H9 (cell line): ENCODE results near the gene DNAJC5. TPM values are rescaled to one million over a fixed set of nuclear protein-coding genes. Genes with fewer than 3 reads are reported as not detected.

Experiments
- DNase-seq: peaks from one replicate; pipeline ENCODE4 v3.0.0-alpha.2; 2017
- H2AFZ ChIP-seq: one replicate; pipeline ENCODE4 v1.6.1; 2013; ENCODE audit warnings: mild to moderate bottlenecking, low read length, control low read depth, moderate library complexity
- H2AK5ac ChIP-seq: 2 replicates; pipeline ENCODE4 v1.6.1; 2013; ENCODE audit warnings: low read length, control low read depth, mixed read lengths; ENCODE audit not compliant: insufficient read length
- H2BK120ac ChIP-seq: one replicate; pipeline ENCODE4 v1.6.1; 2013; ENCODE audit warnings: low read depth, mild to moderate bottlenecking, low read length, control low read depth, inconsistent platforms; ENCODE audit not compliant: poor library complexity, severe bottlenecking
- H2BK12ac ChIP-seq: 2 replicates; pipeline ENCODE4 v1.6.1; 2013; ENCODE audit warnings: low read length, control low read depth, mixed read lengths, low read depth; ENCODE audit not compliant: insufficient read length
- H2BK15ac ChIP-seq: 2 replicates; pipeline ENCODE4 v1.6.1; 2013; ENCODE audit warnings: low read depth, low read length, control low read depth
- H2BK20ac ChIP-seq: one replicate; pipeline ENCODE4 v1.6.1; 2013; ENCODE audit warnings: low read depth, mild to moderate bottlenecking, low read length, control low read depth, inconsistent platforms; ENCODE audit not compliant: poor library complexity, severe bottlenecking
- H2BK5ac ChIP-seq: 2 replicates; pipeline ENCODE4 v1.6.1; 2013; ENCODE audit warnings: low read length, control low read depth, mixed read lengths; ENCODE audit not compliant: insufficient read length
- H3K14ac ChIP-seq: 2 replicates; pipeline ENCODE4 v1.6.1; 2013; ENCODE audit warnings: low read length, control low read depth; ENCODE audit not compliant: insufficient read depth
- H3K18ac ChIP-seq: 2 replicates; pipeline ENCODE4 v1.6.1; 2013; ENCODE audit warnings: low read depth, mild to moderate bottlenecking, mixed read lengths, low read length, control low read depth; ENCODE audit not compliant: insufficient read length
- H3K23ac ChIP-seq: 2 replicates; pipeline ENCODE4 v1.6.1; 2013; ENCODE audit warnings: low read length, control low read depth, mixed read lengths, low read depth; ENCODE audit not compliant: insufficient read length
- H3K23me2 ChIP-seq: 2 replicates; pipeline ENCODE4 v1.6.1; 2013; ENCODE audit warnings: low read depth, mild to moderate bottlenecking, mixed read lengths, low read length, control low read depth; ENCODE audit not compliant: insufficient read length, poor library complexity, severe bottlenecking
- H3K27ac ChIP-seq: 2 replicates; pipeline ENCODE4 v1.5.1; 2013; ENCODE audit warnings: low read length, control low read depth, mixed read lengths, low read depth; ENCODE audit not compliant: insufficient read length
- H3K27me3 ChIP-seq: 2 replicates; pipeline ENCODE4 v1.6.1; 2013; ENCODE audit warnings: low read length, control low read depth, inconsistent platforms; ENCODE audit not compliant: insufficient read depth
- H3K4ac ChIP-seq: 2 replicates; pipeline ENCODE4 v1.6.1; 2013; ENCODE audit warnings: low read depth, mild to moderate bottlenecking, control low read depth, inconsistent platforms, low read length, moderate library complexity
- H3K4me1 ChIP-seq: 2 replicates; pipeline ENCODE4 v1.6.1; 2013; ENCODE audit warnings: low read length, control low read depth, inconsistent platforms; ENCODE audit not compliant: insufficient read depth
- H3K4me2 ChIP-seq: 2 replicates; pipeline ENCODE4 v1.6.1; 2013; ENCODE audit warnings: low read length, control low read depth, mixed read lengths; ENCODE audit not compliant: insufficient read length, insufficient read depth
- H3K56ac ChIP-seq: 2 replicates; pipeline ENCODE4 v1.6.1; 2013; ENCODE audit warnings: low read depth, mild to moderate bottlenecking, mixed read lengths, low read length, control low read depth; ENCODE audit not compliant: insufficient read length
- H3K79me1 ChIP-seq: 2 replicates; pipeline ENCODE4 v1.6.1; 2013; ENCODE audit warnings: low read depth, mild to moderate bottlenecking, moderate library complexity, low read length, control low read depth, inconsistent platforms; ENCODE audit not compliant: insufficient read depth, poor library complexity, severe bottlenecking
- H3K79me2 ChIP-seq: 2 replicates; pipeline ENCODE4 v1.6.1; 2013; ENCODE audit warnings: low read length, control low read depth, inconsistent platforms; ENCODE audit not compliant: insufficient read depth
- H3K9ac ChIP-seq: 2 replicates; pipeline ENCODE4 v1.6.1; 2013; ENCODE audit warnings: low read length, control low read depth, mixed read lengths; ENCODE audit not compliant: insufficient read length; ENCODE audit errors: extremely low read depth
- H3K9me3 ChIP-seq: one replicate; pipeline ENCODE4 v1.6.1; 2013; ENCODE audit warnings: low read depth, low read length, inconsistent platforms; ENCODE audit not compliant: control insufficient read depth
- H3T11ph ChIP-seq: one replicate; pipeline ENCODE4 v1.6.1; 2013; ENCODE audit warnings: mild to moderate bottlenecking, low read length, control low read depth, inconsistent platforms
- H4K20me1 ChIP-seq: one replicate; pipeline ENCODE4 v1.6.1; 2013; ENCODE audit not compliant: control insufficient read depth, insufficient read length, insufficient read depth
- H4K5ac ChIP-seq: 2 replicates; pipeline ENCODE4 v1.6.1; 2013; ENCODE audit warnings: low read depth, mild to moderate bottlenecking, mixed read lengths, low read length, control low read depth; ENCODE audit not compliant: insufficient read length
- H4K8ac ChIP-seq: replicated peaks from 2 replicates; pipeline ENCODE4 v1.6.1; 2013; ENCODE audit warnings: low read length, control low read depth, mixed read lengths, low read depth; ENCODE audit not compliant: insufficient read length
- H4K91ac ChIP-seq: 2 replicates; pipeline ENCODE4 v1.6.1; 2013; ENCODE audit warnings: low read depth, mild to moderate bottlenecking, moderate library complexity, mixed read lengths, low read length, control low read depth; ENCODE audit not compliant: insufficient read length
- H3K27ac Mint-ChIP-seq, 3 experiments: 2 replicates in 2 of 3; 3 replicates in 1 of 3; pipeline ENCODE4 v1.8.0; 2020 to 2021; ENCODE audit warnings: mixed read lengths in 3 of 3, mild to moderate bottlenecking in 1 of 3, moderate library complexity in 1 of 3
- H3K27me3 Mint-ChIP-seq: 2 replicates; pipeline ENCODE4 v1.8.0; 2021; ENCODE audit warnings: low read depth, mild to moderate bottlenecking, moderate library complexity, mixed read lengths
- H3K36me3 Mint-ChIP-seq, 3 experiments: 2 replicates in 2 of 3; 3 replicates in 1 of 3; pipeline ENCODE4 v1.8.0; 2020 to 2021; ENCODE audit warnings: low read depth in 3 of 3, mixed read lengths in 3 of 3; ENCODE audit not compliant: insufficient read depth in 1 of 3
- H3K4me1 Mint-ChIP-seq, 2 experiments: 2 replicates each; pipeline ENCODE4 v1.8.0; 2020; ENCODE audit warnings: mixed read lengths in 2 of 2
- H3K4me3 Mint-ChIP-seq, 2 experiments: 2 replicates in 1 of 2; 3 replicates in 1 of 2; pipeline ENCODE4 v1.8.0; 2020 to 2021; ENCODE audit warnings: mild to moderate bottlenecking in 2 of 2, mixed read lengths in 2 of 2, moderate library complexity in 1 of 2
- H3K9me3 Mint-ChIP-seq, 2 experiments: 2 replicates in 1 of 2; 3 replicates in 1 of 2; pipeline ENCODE4 v1.8.0; 2020; ENCODE audit warnings: mild to moderate bottlenecking in 2 of 2, mixed read lengths in 2 of 2, moderate library complexity in 1 of 2
- CTCF ChIP-seq: fragments of 200-600 bp; sonication (generic); conservative IDR thresholded peaks from 3 replicates; pipeline ENCODE4 v1.8.0; 2021; ENCODE audit warnings: antibody characterized with exemption, mild to moderate bottlenecking
- WGBS: extraction: QIAGEN DNeasy Blood & Tissue Kit; methylation state at CpG from one replicate; pipeline ENCODE4 v1.1.7; 2013; ENCODE audit warnings: missing lambda C conversion rate, low lambda C conversion rate, mixed read lengths; ENCODE audit not compliant: insufficient read length; ENCODE audit errors: extremely low coverage; 5-methylcytosine and 5-hydroxymethylcytosine counted together
- total RNA-seq: library from RNA; stranded (reverse); gene quantifications from 2 replicates; pipeline ENCODE4 v1.2.1, GENCODE V29; 2021

The DNAJC5 gene
- total RNA-seq, 1 experiment from 2014 or later = 43.0 TPM

DNA sequence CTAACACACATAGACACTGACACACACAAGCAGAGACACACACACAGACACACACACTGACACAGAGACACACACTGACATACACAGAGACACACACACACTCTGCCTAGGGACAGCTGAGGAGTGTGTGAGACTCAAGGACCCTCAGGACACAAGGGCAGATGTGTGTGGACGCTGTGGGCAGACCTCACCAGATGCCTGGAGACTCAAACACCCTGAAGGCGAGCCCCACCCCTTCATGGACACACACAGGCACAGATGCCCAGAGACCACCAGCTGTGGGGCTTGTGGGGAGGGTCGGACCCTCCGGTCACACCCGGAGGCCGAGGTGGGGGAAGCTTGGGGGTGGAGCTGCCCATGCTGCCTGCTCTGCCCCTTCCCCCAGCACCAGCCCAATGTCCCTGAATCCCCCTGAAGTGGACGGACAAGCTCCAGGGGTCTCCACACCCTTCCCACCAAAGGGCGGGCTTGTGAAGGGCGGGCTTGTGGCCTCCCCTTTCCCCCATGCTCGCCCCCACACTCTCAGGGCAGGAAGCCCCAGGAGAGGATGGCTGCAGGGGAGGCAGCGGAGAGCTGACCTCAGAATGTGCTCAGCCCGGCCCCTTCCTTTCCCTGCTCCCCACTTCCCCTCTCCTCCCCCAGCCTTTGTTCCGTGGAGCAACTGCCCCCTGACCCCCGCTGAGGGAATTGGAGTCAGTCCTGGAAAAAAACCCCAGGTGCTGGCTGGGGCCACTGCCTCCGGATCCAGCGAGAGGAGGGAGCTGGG lies 47.5 kb upstream of the DNAJC5 start:
- no peak overlapping the region for H2AFZ ChIP-seq
- peaks cover 5% of the 10 kb centered on the region for H3K23me2 ChIP-seq
- peak overlapping the region; percentile 44 for H3K4me2 ChIP-seq
- no peaks in the 10 kb centered on the region for H3K36me3 Mint-ChIP-seq
- H3K4ac ChIP-seq = no peak overlapping the region
- peaks cover 10% of the 10 kb centered on the region for H3K27me3 Mint-ChIP-seq
- no peaks in the 10 kb centered on the region for H4K20me1 ChIP-seq
- no peak overlapping the region for H3K56ac ChIP-seq
- no peak overlapping the region for H3K4me3 Mint-ChIP-seq
- peaks cover 17 to 20% of the 10 kb centered on the region in 2 experiments for H3K4me1 Mint-ChIP-seq
- H4K8ac ChIP-seq = no peak overlapping the region
- 0 out of 2 replicates have a peak overlapping the region, but pooled peaks have one; percentile 16 for H3K14ac ChIP-seq
- peaks cover 5% of the 10 kb centered on the region; the same call in 1 of the 2 replicates for H3K4me1 ChIP-seq
- no peak overlapping the region for H3K23ac ChIP-seq
- no peak overlapping the region for H2BK20ac ChIP-seq
- H4K5ac ChIP-seq = no peak overlapping the region
- no peaks in the 10 kb centered on the region for H3K79me2 ChIP-seq
- H2BK120ac ChIP-seq = no peak overlapping the region
- H3K18ac ChIP-seq = peak overlapping the region; percentile 15
- H4K91ac ChIP-seq = no peak overlapping the region
- no peaks in the 10 kb centered on the region for H3K79me1 ChIP-seq
- WGBS = no CpG with 5 or more reads among the region's 16 CpGs
- no peaks in the 10 kb centered on the region for H3K9me3 ChIP-seq
- H3K27ac Mint-ChIP-seq = no peak overlapping the region
- no peak overlapping the region for H2BK5ac ChIP-seq
- no peaks in the 10 kb centered on the region for H3K9me3 Mint-ChIP-seq
- H2BK15ac ChIP-seq = no peak overlapping the region
- no peak overlapping the region for H3K9ac ChIP-seq
- peak; percentile 73 for DNase-seq
- no peak overlapping the region for H2AK5ac ChIP-seq
- H2BK12ac ChIP-seq = no peak overlapping the region
- H3K27me3 ChIP-seq = no peaks in the 10 kb centered on the region
- no peak for TF ChIP-seq CTCF
- peak overlapping the region; percentile 24 for H3K27ac ChIP-seq
- H3T11ph ChIP-seq = no peak overlapping the region
